NCI-H82 treated with DMSO at 0.1 percent for 48 hours (cell line): Measurements from ENCODE around the gene HBS1L.

Source experiments
- DNase-seq: peaks from one replicate; lab custom pipeline; 2025; ENCODE audit not compliant: unreplicated experiment; lab: John Stamatoyannopoulos, UW

The HBS1L gene

DNA sequence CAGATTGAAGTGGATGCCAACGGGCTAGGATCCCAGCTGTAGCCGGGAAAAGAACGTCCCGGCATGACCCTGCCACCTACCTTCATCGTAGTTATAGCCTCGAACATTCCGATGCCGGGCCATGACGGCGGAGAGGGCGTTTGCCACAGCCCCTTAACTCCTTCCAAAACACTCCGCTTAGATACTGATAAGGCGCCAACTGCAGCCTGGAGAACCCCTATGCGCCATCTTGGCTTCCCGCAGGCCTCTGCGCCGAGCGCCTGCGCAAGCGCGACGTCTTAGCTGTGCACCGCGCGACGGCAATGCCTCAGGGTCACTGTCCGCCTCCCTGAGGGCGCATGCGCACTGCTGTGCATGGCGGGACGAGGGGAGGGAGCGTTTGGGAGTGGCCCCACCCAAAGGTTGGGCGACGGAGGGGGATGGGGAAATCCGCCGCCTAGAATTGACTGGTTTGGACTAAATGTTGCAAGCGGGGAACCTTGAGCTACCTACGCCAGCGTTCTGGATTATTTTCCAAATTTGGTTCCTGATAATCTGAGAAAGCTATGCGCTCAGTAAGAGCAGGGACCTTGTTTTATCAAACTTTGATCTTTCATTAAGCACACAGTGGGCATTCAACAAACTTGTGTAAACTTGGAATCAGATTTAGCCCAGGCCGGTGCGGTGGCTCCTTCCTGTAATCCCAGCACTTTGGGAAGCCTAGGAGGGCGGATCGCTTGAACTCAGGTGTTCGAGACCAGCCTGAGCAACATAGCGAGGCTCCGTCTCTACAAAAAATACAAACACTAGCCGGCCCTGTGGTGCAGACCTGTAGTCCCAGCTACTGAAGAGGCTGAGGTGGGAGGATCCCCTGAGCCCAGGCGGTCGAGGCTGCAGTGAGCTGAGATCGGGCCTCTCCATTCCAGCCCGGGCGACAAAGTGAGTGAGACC, at the start of gene HBS1L:
Gene HBS1L, minus strand, starts transcription at position 254 of the 930 bp plus-strand sequence. Its CDS starts 131 bp downstream, at position 123.
- peak; percentile 94 for DNase-seq

DNA sequence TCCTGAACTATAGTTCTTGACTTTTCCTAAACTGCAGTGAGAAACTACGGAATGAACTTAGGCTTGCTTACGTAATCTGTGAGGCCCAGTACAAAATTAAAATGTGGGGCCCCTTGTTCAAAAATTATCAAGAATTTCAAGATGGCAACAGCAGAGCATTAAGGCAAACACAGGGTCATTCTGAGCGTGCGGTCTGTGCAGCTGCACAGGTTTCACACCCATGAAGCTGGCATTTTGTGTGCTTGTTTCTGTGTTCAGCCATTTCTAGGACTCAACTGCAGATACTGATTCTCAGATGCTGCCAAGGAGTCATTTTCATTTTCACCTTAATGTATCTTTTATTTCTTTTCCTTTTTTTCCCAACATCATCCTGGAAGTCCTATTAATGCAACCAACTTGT, 49.6 kb upstream of the HBS1L start:
- no peak for DNase-seq

DNA sequence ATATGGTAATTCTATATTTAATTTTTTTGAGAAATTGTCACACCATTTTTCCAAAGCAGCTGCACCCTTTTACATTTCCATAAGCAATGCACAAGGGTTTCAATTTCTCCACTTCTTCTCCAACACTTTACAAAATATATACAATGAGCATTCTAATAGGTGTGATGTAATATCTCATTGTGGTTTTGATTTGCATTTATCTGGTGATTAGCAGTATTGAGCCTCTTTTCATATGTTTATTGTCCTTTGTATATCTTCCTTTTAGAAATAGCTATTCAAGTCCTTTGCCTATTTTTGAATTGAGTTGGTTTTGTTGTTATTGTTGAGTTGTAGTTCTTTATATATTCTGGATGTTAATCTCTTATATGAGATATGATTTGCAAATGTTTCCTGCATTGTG, 47.6 kb upstream of the HBS1L start:
- DNase-seq: no peak

DNA sequence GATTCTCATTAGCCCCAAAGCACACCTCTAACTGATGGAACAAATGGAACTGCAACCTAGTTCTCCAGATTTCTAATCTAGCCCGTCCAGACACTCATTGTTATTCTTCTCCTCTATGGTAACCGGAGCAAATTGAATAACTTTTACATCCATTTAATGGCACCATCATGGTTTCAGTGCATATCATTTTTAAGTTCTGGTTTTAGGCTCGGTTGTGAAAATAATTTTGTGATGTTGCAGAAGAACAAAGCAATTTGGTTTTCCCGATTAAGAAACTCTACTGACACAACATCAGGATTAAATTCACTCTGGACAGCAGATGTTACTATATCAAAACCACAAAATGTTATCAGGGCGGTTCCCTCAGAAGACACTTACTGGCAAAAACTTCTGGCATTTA, 42.5 kb upstream of the HBS1L start:
- DNase-seq: no peak

DNA sequence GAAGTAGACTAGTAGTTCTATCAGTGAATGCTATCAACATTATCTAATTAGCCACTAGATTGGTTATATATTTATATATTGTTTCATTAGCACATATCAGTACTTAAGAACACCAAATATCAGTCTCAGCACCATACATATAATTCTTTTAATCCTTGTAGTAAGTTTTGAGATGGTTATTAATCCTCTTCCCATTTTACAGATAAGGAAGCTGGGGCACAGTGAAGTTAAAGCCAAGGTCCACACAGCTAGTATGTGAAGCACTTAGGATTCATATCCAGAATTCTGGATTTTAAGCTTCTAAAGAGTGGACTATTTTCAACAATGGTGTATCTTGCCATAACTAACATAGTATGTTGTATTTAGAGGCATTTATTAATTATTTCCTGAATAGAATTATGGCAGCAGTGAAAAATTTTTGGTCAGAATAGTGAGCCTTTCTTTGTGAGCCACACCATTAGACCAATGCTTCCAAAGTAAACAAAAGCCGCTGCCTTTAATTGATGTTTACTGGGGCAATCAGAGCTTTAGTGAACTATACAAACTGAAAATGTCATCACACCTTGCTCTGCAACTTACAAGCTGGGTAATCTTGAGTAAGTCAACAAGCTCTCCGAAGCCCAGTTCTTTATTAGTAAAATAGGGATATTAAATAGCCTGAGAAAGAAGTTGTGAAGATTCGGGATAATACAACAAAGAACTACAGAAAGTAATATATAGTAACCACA, 41.9 kb upstream of the HBS1L start:
- no peak for DNase-seq

DNA sequence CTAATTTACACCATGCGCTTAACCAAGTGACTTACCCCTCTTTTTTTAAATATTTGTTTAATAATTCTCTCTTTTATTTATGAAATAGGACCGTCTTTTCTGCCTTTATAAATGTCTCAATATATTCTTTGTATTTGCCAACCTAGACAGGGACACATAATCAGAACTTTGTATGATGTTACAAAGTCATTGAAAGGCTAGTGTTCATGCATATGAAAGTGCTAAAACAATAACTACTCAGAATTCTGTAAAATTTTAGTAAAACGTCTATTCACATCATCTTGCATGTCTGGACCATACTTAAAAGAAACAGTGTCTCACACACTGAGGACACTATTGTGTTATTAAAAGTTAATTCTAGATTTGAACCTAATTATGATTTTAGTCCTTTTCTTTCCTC, 41.1 kb upstream of the HBS1L start:
- DNase-seq: no peak

DNA sequence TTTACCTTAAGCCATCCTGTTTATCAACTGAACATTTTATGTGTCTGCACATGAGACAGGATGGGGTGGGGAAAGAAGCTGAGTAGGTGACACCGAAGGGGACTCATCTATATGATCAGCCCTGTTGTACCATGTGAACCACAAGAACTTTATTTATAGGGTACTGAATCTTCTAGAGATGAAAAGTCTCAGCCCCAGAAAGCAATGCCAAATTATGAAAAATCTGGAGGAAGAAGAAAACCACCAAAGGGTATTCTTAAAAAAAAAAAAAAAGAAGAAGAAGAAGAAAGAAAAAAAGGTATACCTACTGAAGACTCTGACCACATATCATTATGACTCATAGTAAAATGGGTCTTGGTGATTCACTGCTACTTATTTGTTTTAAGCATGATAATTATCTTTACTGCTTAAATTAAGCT, 39.8 kb upstream of the HBS1L start:
- DNase-seq: no peak

DNA sequence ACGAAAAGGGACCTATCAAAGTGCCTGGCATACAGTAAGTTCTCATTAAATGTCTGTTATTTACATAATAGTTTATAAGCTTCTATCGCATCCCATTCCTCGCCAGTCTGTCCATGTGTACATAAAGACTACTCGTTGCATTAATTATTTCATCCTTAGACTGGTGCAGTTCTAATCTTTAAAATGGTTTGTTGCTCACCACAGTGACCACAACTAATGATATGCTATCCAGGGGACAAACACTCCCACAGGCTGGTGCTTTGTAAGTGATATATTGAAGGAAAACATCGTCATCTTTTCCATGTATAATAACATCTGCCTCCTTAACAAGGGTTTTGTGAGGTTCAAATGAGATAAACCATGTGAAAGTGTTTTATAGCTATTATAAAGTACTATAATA, 39.0 kb upstream of the HBS1L start:
- no peak for DNase-seq

DNA sequence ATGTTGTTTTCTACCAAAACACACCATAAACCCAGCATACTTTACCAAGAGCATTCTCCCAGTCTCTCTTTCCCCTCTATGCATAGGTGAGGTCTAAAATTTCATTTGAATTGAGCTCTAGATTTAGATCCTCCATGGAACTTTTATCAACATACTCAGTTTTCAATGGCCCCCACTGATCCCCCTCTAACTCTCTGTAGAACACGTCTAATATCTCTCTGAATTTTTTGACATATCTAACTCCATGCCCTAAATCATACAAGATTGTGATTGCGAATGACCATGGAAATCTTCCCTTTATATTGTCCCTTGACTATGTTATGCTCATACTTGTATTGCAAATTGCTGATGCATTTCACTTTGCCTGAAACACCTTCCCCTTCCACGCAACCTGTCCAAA, 38.1 kb upstream of the HBS1L start:
- DNase-seq: no peak

DNA sequence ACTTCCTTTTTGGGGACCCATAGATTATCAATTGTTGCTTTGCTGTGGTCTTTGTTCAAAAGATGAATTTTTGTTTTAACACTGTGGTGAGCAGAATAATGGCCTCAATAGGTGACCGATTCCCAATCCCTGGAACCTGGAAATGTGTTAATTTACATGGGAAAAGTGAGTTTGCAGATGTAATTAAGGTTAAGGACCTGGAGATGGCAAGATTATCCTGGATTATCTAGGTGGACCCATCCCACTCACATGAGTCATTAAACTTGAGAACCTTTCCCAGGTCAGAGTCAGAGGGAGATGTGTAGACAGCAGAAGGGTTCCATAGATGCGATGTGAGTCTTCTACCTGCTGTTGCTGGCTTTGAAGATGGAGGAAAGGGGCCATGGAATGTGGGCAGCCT, 36.2 kb upstream of the HBS1L start:
- DNase-seq: no peak

DNA sequence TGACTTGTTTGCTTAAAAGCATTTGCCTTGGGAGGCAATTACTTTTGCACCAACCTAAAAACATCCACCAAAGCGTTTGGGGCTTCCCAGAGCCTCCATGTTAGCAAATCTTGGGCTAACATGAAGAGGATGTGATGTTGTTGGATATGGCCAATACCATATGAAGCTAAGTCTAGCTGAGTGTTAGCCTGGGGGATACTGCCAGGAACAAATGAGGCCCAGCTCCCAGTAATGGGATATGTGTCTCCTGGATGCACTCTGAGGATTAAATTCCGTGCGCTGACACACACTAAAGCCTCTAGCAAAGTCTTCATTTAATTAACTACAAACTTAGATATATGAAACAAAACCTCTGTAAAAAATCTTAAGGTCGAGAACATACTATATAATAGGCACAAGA, 35.3 kb upstream of the HBS1L start:
- DNase-seq: peak; percentile 46

DNA sequence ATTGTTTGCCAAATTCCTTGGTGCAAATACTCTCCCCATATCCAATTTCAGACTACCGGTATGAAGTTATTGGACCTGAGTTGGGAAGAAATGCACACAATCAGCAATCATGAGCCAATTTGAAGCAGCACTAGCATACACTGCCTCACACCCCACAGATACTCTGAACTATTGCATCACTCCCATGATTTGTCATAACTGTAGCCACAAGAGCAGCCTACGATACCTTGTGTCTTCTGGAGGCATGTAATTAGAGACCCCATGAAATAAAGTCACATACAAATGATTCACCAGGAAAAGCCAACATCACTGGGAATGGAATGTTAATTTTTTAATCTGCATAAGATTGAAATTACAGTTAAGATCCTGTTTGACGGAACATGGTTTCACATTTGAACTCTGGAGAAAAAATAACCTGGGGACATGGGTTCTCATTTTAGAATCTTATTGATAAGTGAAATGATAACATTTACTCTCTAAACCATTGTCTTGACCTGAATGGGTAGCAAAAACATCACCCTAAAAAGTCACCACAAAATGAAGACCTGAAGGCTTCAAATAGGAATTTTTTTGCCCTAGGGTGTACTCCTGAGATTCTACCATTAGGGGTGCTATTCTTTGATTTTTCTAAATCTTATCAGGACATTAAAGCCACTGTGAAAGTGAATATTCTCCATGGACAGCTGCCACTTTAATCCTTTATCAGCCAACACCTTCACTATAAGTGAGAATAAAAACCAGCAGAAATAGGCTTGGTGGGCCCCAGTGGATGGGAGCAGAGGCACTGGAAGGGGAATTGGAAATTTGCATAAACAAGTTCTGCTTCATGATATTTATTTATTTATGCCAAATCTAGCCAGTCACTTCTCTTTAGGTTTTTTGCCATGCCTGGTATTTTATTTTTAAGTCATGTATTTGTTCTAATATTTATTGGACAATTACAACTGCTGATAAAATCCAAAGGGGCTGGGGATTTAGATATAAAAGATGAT, 34.5 kb upstream of the HBS1L start:
- peak; percentile 60 for DNase-seq

DNA sequence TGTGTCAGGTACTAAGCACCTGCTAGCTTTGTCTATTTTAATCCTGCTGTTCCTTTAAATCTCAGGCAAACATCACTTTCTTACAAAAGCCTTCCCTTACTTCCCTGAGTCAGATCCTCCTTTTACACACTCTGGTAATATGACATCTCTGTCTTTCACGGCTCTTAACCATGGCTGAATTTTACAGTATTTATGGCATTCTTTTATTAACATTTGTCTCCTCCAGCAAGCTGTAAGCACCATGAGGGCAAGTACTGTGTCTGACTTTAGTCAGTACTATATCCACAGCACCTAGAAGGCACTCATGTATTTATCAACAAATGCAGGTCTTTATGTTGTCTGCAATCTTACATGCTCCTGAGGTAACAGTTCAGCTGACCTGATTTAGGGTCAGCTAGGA, 33.7 kb upstream of the HBS1L start:
- DNase-seq: no peak

DNA sequence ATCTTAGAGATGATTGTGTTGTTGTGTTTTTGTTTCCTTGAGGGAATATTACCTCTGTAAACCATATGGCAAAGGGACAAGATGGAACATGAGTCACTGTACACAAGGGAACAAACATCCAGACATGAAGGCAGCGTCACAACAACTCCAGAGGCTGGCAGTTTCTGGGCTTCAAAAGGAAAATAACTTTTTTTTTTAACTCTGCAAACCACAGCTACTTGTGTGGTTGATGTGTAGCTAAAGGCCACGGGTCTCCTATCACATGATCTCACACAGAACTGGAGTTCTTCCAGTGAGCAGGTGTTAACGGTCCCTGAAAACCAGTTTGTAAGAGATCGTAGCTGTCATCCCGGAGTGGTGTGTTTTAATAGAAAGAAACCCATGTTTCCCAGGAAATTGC, 33.2 kb upstream of the HBS1L start:
- DNase-seq: no peak

DNA sequence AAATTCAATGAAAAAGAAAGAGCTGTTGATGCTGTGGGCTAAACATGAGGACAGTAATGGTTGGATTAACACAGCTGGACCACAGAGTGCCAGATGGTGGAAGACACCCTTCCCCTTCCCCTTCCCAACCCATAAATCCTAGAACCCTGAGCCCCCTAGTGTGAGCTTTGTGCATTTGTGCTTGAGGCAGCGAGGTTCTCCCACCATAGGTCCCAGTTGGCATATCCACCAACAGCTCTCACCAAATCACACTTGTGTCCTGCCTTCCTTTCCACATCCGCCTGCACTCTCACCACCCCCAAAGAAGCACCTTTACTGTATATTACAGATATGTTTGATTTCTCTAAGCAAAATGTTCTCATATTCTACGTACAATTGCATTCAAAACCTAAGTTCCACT, 32.8 kb upstream of the HBS1L start:
- no peak for DNase-seq

DNA sequence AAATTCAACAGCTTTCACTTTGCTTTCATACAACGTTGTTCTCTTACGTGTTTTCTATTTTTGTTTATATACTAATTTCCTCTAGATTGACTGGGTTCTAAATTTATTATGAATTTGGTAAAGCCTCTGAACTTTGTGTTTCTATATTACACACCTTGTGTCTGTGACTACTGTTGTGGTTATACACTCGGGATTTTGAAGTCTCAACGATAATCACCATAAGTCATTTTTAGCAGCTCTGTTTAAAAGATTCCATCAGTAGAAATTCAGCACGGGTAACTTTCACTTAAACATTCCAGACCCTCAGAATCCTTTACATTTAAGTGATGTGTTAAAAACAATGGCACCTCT, 31.8 kb upstream of the HBS1L start:
- no peak for DNase-seq

DNA sequence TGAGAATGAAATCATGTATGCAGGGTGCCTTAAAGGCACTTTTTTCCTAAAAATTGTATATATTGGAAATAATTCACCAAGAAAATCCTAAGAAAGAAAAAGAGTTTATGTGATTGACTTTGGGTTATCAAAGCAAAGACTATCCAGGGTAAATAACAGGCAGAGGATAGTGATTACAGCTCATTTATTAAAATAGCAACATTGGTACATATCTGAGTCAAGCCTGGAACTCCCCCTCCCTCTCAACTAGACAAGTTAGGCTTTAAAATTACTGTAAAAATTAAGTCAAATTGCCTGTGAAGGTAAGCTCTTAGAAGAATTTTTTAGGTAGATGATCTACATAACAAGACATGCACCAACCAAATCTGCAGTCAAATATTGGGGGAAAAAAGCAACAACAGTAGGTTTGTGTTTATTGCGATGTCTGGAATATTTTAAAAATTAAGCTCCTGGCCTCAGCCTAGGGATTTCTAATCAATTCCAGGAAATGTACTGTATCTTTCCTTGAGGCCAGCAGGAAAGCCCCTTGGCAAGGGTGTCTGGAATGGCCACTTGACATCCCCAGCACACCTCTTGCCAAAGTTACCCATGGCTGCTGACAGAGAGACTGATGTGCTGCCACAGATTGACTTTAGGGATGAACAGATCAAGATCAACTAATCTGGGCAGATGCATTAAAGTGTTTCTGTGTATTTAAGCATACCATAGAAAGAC, 31.2 kb upstream of the HBS1L start:
- no peak for DNase-seq

DNA sequence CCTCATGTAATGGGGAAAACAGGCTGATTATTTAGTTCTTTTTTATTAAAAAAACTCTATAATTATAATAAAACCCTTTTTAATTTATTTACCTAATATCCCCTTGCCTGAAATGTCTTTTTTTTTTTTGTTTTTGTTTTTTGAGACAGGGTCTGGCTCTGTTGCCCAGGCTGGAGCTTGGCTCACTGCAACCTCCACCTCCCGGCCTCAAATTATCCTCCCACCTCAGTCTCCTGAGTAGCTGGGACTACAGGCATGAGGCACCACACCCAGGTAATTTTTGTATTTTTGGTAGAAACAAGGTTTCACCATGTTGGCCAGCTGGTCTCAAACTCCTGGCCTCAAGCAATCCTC, 30.3 kb upstream of the HBS1L start:
- no peak for DNase-seq

DNA sequence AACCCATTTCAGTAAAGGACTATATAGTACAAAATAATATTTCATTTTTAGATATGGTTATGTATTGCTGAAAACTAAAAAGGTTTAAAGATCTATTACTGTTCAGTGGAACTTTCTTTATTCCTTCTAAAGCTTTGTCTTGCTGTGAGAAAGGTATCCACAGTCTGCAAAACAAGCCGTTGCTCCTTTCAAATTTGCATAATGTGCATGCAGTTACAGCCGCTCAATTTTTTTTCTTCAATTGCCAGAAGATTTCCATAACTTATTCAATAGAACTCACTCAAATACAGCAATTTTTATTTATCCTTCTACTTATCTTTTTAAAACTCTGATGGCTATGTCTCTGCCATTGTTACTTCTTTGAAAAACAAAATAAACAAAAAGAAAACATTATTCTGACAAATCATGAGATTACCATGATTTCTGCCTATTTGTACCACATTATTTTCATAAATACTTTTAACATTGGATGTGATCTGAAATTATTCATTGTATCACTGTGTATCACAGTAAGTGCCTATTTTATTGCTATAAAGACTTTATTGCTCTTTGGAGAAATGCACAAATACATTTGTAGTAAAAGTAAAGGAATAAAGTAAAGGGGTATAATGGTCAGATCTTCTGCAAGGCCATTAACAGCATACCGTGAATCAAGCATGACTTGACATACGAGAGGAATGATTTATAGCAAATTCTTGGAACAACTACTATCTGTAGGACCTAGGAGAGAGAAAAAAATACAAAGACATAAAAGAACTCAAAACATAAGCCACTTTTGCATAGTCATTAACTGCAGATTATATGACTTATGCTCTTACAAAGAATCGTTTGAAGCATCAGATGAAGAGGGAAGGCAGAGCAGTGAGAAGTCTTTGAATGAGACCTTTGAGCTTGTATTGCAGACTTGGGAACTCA, 29.6 kb upstream of the HBS1L start:
- no peak for DNase-seq

DNA sequence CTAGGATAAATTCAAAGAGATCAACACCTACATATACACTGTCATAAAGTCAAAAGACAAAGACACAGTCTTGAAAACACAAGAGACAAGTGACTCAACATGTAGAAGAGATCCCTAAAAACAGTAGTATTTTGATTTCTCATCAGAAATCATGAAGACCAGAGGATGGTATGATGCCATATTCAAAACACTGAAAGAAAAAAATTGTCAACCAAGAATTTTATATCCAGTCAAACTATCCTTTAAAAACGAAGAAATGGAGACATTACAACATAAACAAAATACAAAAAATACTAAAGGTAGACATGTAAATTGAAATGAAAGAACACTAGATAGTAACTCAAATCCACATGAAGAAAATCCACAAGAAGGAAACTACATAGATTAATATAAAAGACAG, 27.3 kb upstream of the HBS1L start:
- no peak for DNase-seq
